ENCODE data around the gene GRID1. TPM values are rescaled to one million over a fixed set of nuclear protein-coding genes. Genes with fewer than 3 reads are reported as not detected.
A peak's percentile ranks its signal among the peaks of the same experiment; 100 is the strongest.

The GRID1 gene
- total RNA-seq, 1 donor from 2014 or later, result 0.22 TPM

GRCh38 chr10:86261941-86262687 is 104.5 kb downstream of the GRID1 start:
- peaks cover 45% of the 10 kb centered on the region for H3K27me3 Mint-ChIP-seq
- H3K36me3 Mint-ChIP-seq (ENCODE audit: insufficient read depth), result no peaks in the 10 kb centered on the region
- no peak overlapping the region for H3K4me3 Mint-ChIP-seq (ENCODE audit: low read depth)
- DNase-seq (ENCODE audit: low spot score, unreplicated experiment), result peak; percentile 4
- no peaks in the 10 kb centered on the region for H3K9me3 Mint-ChIP-seq (ENCODE audit: low read depth)
- TF ChIP-seq, protein P1, sequence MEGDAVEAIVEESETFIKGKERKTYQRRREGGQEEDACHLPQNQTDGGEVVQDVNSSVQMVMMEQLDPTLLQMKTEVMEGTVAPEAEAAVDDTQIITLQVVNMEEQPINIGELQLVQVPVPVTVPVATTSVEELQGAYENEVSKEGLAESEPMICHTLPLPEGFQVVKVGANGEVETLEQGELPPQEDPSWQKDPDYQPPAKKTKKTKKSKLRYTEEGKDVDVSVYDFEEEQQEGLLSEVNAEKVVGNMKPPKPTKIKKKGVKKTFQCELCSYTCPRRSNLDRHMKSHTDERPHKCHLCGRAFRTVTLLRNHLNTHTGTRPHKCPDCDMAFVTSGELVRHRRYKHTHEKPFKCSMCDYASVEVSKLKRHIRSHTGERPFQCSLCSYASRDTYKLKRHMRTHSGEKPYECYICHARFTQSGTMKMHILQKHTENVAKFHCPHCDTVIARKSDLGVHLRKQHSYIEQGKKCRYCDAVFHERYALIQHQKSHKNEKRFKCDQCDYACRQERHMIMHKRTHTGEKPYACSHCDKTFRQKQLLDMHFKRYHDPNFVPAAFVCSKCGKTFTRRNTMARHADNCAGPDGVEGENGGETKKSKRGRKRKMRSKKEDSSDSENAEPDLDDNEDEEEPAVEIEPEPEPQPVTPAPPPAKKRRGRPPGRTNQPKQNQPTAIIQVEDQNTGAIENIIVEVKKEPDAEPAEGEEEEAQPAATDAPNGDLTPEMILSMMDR (IDR thresholded peaks at IDR 0.05; ENCODE audit: unreplicated experiment), result peak; percentile 46
- no peaks in the 10 kb centered on the region for H3K4me1 Mint-ChIP-seq (ENCODE audit: low read depth)
- no peak overlapping the region for H3K27ac Mint-ChIP-seq

GRCh38 chr10:86261470-86261869 is 105.1 kb downstream of the GRID1 start:
- Mint-ChIP-seq H3K27me3 (peaks cover 45% of the 10 kb centered on the region), H3K4me3 (ENCODE audit: low read depth) (no peak overlapping the region), H3K27ac (no peak overlapping the region), H3K36me3 (ENCODE audit: insufficient read depth) (no peaks in the 10 kb centered on the region), H3K9me3 (ENCODE audit: low read depth) (no peaks in the 10 kb centered on the region), H3K4me1 (ENCODE audit: low read depth) (no peaks in the 10 kb centered on the region)
- DNase-seq (ENCODE audit: low spot score, unreplicated experiment), result no peak
- TF ChIP-seq, protein P1 (IDR thresholded peaks at IDR 0.05; ENCODE audit: unreplicated experiment), result no peak

DNA sequence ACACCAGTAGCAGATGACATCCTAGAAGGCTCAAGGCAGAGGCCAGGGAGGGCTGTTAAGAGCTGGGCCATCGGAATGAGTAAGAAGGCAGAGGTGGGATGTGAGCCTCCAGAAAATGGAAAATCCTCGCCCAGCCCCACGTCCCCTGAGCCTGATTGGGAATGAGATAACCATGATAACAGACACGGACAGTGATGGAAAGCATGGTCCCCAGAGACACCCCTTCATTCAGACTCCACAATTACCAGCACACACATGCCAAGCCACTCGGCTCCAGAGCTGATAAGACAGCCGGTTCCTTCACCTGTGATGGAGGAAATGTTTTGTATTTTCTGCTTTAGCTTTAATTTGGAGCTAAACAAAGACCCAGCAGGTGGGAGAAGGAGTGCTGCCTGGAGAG is 106.0 kb downstream of the GRID1 start:
- peaks cover 40% of the 10 kb centered on the region for H3K27me3 Mint-ChIP-seq
- H3K9me3 Mint-ChIP-seq (ENCODE audit: low read depth), result no peaks in the 10 kb centered on the region
- H3K36me3 Mint-ChIP-seq (ENCODE audit: insufficient read depth), result no peaks in the 10 kb centered on the region
- TF ChIP-seq, protein P1 (IDR thresholded peaks at IDR 0.05; ENCODE audit: unreplicated experiment), result no peak
- no peak overlapping the region for H3K27ac Mint-ChIP-seq
- no peaks in the 10 kb centered on the region for H3K4me1 Mint-ChIP-seq (ENCODE audit: low read depth)
- no peak for DNase-seq (ENCODE audit: low spot score, unreplicated experiment)
- no peak overlapping the region for H3K4me3 Mint-ChIP-seq (ENCODE audit: low read depth)

DNA sequence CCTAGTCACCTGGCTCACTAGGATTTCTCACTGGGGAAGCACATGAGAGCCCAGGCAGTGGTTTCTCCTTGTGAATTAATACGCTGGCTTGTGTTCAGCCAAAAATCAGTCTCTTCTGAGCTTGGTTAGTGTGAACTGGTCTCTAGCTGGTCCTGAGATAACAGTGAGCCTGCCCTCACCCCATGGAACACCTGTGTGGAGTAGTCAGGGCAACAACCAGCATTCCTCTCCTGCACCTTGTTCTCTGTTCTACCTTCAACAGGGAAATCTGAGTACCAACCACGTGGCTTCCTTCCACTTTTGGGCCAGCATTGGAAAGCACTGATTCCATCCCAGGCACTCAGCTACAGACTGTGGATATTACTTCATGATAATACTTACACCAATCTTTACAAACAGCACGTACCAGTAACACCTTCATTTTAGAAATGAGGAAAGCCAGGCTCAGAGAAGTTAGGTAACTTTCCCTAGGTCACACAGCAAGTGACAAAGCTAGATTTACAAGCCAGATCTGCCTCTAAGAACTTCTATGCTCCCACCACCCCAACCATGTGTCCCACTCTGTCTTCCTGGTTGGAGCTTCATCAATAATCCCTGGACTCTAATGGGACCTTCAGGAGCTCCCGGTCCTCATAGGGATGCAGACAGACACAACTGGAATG is 106.6 kb downstream of the GRID1 start:
- no peak for DNase-seq (ENCODE audit: low spot score, unreplicated experiment)
- no peaks in the 10 kb centered on the region for H3K4me1 Mint-ChIP-seq (ENCODE audit: low read depth)
- no peak overlapping the region for H3K27ac Mint-ChIP-seq
- no peaks in the 10 kb centered on the region for H3K9me3 Mint-ChIP-seq (ENCODE audit: low read depth)
- TF ChIP-seq, protein P1 (IDR thresholded peaks at IDR 0.05; ENCODE audit: unreplicated experiment), result no peak
- H3K4me3 Mint-ChIP-seq (ENCODE audit: low read depth), result no peak overlapping the region
- H3K36me3 Mint-ChIP-seq (ENCODE audit: insufficient read depth), result no peaks in the 10 kb centered on the region
- peaks cover 37% of the 10 kb centered on the region for H3K27me3 Mint-ChIP-seq

- no peaks in the 10 kb centered on the region for H3K4me1 Mint-ChIP-seq (ENCODE audit: low read depth)
- no peak overlapping the region for H3K4me3 Mint-ChIP-seq (ENCODE audit: low read depth)
- no peaks in the 10 kb centered on the region for H3K36me3 Mint-ChIP-seq (ENCODE audit: insufficient read depth)
- no peak for DNase-seq (ENCODE audit: low spot score, unreplicated experiment)
- H3K27ac Mint-ChIP-seq, result no peak overlapping the region
- H3K27me3 Mint-ChIP-seq, result peaks cover 35% of the 10 kb centered on the region
- no peaks in the 10 kb centered on the region for H3K9me3 Mint-ChIP-seq (ENCODE audit: low read depth)
- TF ChIP-seq, protein P1 (IDR thresholded peaks at IDR 0.05; ENCODE audit: unreplicated experiment), result no peak
Measured at GRCh38 chr10:86258941-86259340, 107.7 kb downstream of the GRID1 start.

Data from progenitor cell of endocrine pancreas (in vitro differentiated cells).